IgD-negative memory B cell (primary cell): ENCODE results near the gene ABCC2. TPM values are rescaled to one million over a fixed set of nuclear protein-coding genes. Genes with fewer than 3 reads are reported as not detected.

ENCODE experiments used
- H3K27ac Mint-ChIP-seq, 3 donors: one replicate each; pipeline ENCODE4 v1.8.0; 2020 to 2022; ENCODE audit warnings: mild to moderate bottlenecking in 3 of 3, mixed read lengths in 3 of 3, moderate library complexity in 1 of 3
- H3K27me3 Mint-ChIP-seq: one replicate; pipeline ENCODE4 v1.8.0; 2021; ENCODE audit warnings: mixed read lengths
- H3K36me3 Mint-ChIP-seq: one replicate; pipeline ENCODE4 v1.8.0; 2020; ENCODE audit warnings: mild to moderate bottlenecking, mixed read lengths
- H3K4me1 Mint-ChIP-seq, 3 donors: one replicate each; pipeline ENCODE4 v1.8.0; 2020 to 2022; ENCODE audit warnings: mixed read lengths in 3 of 3, mild to moderate bottlenecking in 1 of 3
- H3K4me3 Mint-ChIP-seq, 4 donors: one replicate each; pipeline ENCODE4 v1.8.0; 2020 to 2022; ENCODE audit warnings: mild to moderate bottlenecking in 4 of 4, mixed read lengths in 4 of 4, moderate library complexity in 3 of 4
- H3K9me3 Mint-ChIP-seq, 3 donors: one replicate each; pipeline ENCODE4 v1.8.0; 2020 to 2021; ENCODE audit warnings: mixed read lengths in 3 of 3, mild to moderate bottlenecking in 1 of 3
- polyA plus RNA-seq: library from polyadenylated mRNA; unstranded; fragments of 300-500 nt; fragmentation: Illumina TruSeq; gene quantifications from one replicate; pipeline ENCODE4 v1.2.3, GENCODE V29; 2021

The ABCC2 gene
- polyA plus RNA-seq, 1 donor from 2014 or later = 0.33 TPM

DNA sequence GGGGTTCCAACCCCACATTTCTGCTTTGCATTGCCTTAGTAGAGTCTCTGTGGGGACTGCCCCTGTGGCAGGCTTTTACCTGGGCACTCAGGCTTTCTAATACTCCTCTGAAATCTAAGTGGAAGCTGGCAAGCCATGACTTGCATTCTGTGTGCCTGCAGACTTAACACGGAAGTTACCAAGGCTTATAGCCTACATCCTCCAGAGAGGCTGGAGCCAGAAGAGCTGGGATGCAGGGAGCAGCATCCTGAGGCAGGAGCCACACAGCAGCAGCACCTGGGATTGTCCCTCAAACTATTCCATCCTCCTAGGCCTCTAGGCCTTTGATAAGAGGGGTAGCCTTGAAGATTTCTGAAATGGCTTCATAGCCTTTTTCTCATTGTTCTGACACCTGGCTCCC is 22.1 kb upstream of the ABCC2 start:
- H3K27me3 Mint-ChIP-seq = no peaks in the 10 kb centered on the region
- peaks cover 26% of the 10 kb centered on the region for H3K36me3 Mint-ChIP-seq
- no peak overlapping the region for H3K4me3 Mint-ChIP-seq

DNA sequence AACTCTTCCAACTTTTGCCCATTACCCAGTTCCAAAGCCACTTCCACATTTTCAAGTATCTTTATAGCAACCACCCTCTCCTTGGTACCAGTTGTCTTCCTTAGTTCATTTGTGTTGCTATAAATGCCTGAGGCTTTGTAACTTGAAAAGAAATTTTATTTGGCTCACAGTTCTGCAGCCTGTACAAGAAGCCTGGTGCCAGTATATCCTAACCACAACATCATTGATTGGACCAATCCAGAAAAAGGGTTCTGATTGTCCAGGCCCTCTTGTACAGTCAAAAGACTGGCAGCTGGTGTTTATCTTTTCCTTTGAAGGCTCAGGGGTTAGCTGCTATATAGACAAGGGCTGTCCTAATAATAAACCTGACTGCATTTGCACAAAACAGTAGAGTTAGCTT is 21.1 kb upstream of the ABCC2 start:
- H3K27ac Mint-ChIP-seq = no peak overlapping the region
- H3K4me3 Mint-ChIP-seq = no peak overlapping the region
- peaks cover 2 to 4% (median 4%) of the 10 kb centered on the region in 3 donors for H3K9me3 Mint-ChIP-seq
- peaks cover 0 to 6% (median 0%) of the 10 kb centered on the region in 3 donors for H3K4me1 Mint-ChIP-seq
- H3K36me3 Mint-ChIP-seq = peaks cover 26% of the 10 kb centered on the region
- no peaks in the 10 kb centered on the region for H3K27me3 Mint-ChIP-seq

More for the DNA sequence above, 22.1 kb upstream of the ABCC2 start:
- Mint-ChIP-seq H3K27ac (no peak overlapping the region), H3K9me3 (peaks cover 2 to 4% (median 4%) of the 10 kb centered on the region in 3 donors), H3K4me1 (peaks cover 0 to 6% (median 0%) of the 10 kb centered on the region in 3 donors)

DNA sequence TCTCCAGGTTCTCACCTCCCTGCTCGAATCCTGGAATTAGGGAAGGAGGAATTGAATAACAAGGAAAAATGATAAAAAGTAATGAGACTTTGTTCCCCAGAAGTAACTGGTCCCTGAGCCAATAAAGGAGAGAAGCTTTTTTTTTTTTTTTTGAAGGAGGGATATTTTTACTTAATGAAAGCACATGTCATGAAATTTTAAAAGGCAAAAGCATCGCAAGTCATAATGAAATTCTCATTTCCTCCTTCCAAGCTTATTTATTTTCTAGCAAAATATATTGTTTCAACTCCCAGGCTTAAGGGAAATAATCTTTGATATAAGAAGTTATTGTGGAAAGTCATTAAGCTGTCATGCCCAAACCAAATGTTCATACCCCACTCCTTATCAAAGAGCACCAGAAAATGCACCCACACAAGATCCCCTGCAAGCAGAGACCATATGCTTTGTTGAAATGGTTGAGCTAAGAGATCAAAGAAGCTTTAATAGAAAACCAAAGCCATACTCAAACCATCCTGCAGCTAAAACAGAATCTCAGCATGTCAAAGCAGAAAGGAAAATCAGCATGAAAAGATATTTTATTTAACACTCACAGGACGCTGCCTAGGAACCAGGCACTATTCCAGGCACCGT is 16.7 kb upstream of the ABCC2 start:
- Mint-ChIP-seq H3K27me3 (no peaks in the 10 kb centered on the region), H3K36me3 (peaks cover 13% of the 10 kb centered on the region), H3K4me1 (peaks cover 0 to 6% (median 0%) of the 10 kb centered on the region in 3 donors), H3K4me3 (no peak overlapping the region), H3K27ac (no peak overlapping the region), H3K9me3 (peaks cover 2 to 6% (median 2%) of the 10 kb centered on the region in 3 donors)

DNA sequence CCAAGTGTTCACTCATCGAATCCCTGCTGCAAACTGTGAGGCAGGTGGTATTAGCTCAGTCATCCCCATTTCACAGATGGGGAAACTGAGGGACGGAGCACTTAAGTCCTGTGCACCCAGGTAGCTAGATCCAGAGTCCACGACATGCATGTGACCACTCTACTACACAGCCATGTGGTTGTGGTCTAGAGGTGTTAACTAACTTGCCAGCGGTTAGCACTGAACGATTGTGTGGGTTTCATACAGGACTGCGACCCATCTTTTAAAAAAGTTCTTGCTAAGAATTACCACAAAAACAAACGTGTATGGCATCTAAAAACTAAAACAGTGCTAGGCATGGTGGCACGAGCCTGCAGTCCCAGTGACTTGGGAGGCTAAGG is 16.1 kb upstream of the ABCC2 start:
- Mint-ChIP-seq H3K4me1 (peaks cover 0 to 6% (median 0%) of the 10 kb centered on the region in 3 donors), H3K4me3 (no peak overlapping the region), H3K9me3 (peaks cover 2 to 6% (median 2%) of the 10 kb centered on the region in 3 donors), H3K36me3 (peaks cover 8% of the 10 kb centered on the region), H3K27ac (no peak overlapping the region), H3K27me3 (no peaks in the 10 kb centered on the region)

DNA sequence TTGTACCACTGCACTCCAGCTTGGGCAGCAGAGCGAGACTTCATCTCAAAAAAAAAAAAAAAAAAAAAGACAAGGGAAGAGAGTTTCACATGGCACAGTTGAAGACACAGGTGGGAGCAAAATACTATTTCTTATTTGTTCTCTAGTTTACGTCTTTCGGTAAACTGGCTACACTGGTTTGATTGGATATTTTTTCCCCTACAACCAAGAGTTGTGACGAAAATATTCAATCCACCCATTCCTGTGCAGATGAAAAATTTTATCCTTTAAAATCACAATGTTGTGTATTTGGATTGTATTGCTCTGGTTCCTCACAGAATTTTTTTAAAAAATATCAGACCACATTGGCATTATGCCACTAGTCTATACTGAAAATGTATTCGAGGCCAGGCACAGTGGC is 14.5 kb upstream of the ABCC2 start:
- Mint-ChIP-seq H3K4me1 (peaks cover 0 to 3% (median 0%) of the 10 kb centered on the region in 3 donors), H3K27me3 (no peaks in the 10 kb centered on the region), H3K4me3 (no peak overlapping the region), H3K27ac (peak overlapping the region in 1 of 3 donors; percentile 53), H3K9me3 (peaks cover 2 to 6% (median 2%) of the 10 kb centered on the region in 3 donors), H3K36me3 (peaks cover 3% of the 10 kb centered on the region)

DNA sequence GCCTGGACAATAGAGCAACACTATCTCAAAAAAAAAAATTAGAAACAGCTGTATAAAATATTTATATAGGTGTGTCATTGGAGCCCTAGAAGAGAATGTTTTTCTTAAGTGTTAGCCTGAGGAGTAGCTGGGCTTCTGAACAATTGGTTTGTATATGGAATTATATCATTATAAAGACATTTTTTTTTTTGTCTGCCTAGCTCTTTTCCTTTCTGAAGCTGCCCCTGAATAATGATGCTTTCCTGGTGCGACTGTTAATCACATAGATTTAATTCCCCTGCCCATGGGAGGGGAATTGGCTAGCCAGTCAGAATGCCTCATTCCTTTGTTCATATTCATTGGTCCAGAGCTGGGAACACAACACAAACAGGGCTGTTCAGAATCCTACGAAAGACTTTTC is 13.9 kb upstream of the ABCC2 start:
- Mint-ChIP-seq H3K4me1 (peaks cover 0 to 3% (median 0%) of the 10 kb centered on the region in 3 donors), H3K36me3 (peaks cover 1% of the 10 kb centered on the region), H3K27ac (no peak overlapping the region), H3K4me3 (no peak overlapping the region), H3K9me3 (peaks cover 0 to 5% (median 1%) of the 10 kb centered on the region in 3 donors), H3K27me3 (no peaks in the 10 kb centered on the region)

DNA sequence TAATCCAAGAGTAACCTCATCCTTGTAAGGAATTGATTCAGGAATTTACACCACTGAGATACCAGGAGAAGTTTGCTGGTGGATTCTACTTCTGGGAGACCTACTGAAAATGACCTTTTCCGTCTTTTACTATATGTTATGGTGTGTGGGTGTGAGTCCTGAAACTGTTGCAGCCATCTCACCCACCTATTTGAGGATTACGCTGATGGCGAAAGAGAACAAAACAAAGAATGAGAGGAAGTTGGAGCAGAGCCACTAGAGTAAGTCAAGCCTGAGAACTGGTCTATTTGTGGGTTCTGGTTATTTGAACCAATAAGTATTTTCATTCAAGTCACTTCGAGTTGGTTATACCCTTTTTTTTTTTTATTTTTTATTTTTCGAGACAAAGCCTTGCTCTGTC is 12.7 kb upstream of the ABCC2 start:
- Mint-ChIP-seq H3K36me3 (peaks cover 1% of the 10 kb centered on the region), H3K4me3 (no peak overlapping the region), H3K4me1 (peaks cover 0 to 3% (median 0%) of the 10 kb centered on the region in 3 donors), H3K9me3 (peaks cover 0 to 2% (median 1%) of the 10 kb centered on the region in 3 donors), H3K27ac (no peak overlapping the region), H3K27me3 (no peaks in the 10 kb centered on the region)

DNA sequence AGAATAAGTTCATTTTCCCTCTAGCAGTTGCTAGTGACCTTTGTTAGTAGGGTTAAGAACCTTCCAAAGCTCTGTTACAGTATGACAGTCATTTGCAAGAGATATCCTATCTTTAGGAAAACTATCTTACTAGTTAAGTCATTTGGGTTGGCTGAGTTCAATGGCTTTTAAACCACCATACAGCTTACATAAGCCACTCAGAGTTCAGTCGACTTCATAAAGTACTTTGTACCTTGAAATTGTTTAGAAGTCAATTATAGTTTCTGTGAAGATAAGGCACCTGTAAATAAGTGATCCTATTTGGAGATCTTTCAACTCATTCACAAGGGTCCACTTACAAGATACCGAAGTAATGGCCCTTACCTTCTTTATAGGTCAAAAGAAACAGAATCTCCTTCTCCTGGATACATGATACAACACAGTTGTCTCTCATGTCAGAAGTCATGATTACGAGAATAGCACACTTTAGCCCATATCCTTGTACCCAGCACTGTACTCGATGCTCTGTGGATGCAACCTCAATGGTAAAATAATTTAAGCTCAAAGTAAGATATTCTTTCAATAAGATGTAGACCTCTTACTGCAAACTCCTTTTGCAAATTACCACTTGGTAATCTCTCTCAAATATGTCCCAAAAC is 11.9 kb upstream of the ABCC2 start:
- peaks cover 0 to 3% (median 0%) of the 10 kb centered on the region in 3 donors for H3K4me1 Mint-ChIP-seq
- no peak overlapping the region for H3K27ac Mint-ChIP-seq
- H3K36me3 Mint-ChIP-seq = peaks cover 1% of the 10 kb centered on the region
- no peaks in the 10 kb centered on the region for H3K27me3 Mint-ChIP-seq
- peaks cover 0 to 2% (median 1%) of the 10 kb centered on the region in 3 donors for H3K9me3 Mint-ChIP-seq
- no peak overlapping the region for H3K4me3 Mint-ChIP-seq

DNA sequence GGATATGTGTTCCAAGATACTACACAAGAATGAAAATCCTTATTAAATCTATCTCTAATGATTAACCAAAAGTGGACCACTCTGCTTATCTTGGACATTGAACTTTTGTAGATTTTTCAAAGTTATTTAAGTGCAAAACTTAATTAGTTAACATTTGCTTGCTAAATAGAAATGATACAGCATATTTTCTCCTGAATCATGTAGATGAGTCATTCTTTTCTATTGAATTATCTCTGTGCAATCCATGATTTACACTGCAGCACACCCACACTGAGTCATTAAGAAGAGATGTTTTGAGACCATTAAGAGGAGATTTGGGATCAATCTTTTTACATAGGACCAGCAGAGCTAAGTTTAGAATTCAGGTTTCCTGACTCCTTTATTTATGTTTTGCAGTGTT is 6.6 kb upstream of the ABCC2 start:
- peaks cover 2% of the 10 kb centered on the region for H3K27me3 Mint-ChIP-seq
- H3K4me1 Mint-ChIP-seq = peaks cover 19 to 25% (median 22%) of the 10 kb centered on the region in 3 donors
- peaks cover 2% of the 10 kb centered on the region for H3K36me3 Mint-ChIP-seq
- peak overlapping the region in 1 of 4 donors; percentile 2 for H3K4me3 Mint-ChIP-seq
- no peak overlapping the region for H3K27ac Mint-ChIP-seq
- H3K9me3 Mint-ChIP-seq = peaks cover 0 to 3% (median 0%) of the 10 kb centered on the region in 3 donors

DNA sequence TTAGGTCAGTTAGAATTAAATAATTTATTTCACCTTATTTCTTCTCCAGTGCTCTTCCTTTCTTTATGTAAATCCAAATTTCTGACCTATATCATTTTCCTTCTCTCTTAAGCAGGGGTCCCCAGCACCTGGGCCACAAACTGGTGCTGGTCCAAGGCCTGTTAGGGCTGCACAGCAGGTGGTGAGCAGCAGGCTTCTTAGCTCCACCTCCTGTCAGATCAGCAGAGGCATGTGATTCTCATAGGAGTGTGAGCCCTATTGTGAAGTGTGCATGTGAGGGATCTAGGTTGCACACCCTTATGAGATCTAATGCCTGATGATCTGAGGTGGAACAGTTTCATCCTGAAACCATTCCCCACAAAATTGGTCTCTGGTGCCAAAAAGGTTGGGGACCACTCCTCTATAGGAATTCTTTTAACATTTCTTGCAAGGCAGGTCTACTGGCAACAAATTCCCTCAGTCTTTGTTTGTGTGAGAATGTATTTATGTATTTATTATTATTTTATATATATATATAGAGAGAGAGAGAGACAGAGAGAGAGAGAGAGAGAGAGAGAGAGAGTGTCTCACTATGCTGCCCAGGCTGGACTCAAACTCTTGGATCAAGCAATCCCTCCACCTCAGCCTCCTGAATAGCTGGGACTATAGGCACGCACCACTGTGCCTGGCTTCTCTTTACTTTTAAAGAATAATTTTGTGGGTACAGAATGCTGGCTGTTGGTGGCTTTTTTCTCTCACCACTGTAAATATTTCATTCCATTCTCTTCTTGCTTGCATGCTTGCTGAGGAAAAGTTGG is 4.3 kb upstream of the ABCC2 start:
- Mint-ChIP-seq H3K9me3 (peaks cover 0 to 3% (median 0%) of the 10 kb centered on the region in 3 donors), H3K27ac (peak overlapping the region in 2 of 3 donors; percentile 76 to 80), H3K4me3 (peak overlapping the region; percentile 11 to 88 (median 45)), H3K27me3 (peaks cover 2% of the 10 kb centered on the region), H3K4me1 (peaks cover 19 to 25% (median 22%) of the 10 kb centered on the region in 3 donors), H3K36me3 (peaks cover 2% of the 10 kb centered on the region)

DNA sequence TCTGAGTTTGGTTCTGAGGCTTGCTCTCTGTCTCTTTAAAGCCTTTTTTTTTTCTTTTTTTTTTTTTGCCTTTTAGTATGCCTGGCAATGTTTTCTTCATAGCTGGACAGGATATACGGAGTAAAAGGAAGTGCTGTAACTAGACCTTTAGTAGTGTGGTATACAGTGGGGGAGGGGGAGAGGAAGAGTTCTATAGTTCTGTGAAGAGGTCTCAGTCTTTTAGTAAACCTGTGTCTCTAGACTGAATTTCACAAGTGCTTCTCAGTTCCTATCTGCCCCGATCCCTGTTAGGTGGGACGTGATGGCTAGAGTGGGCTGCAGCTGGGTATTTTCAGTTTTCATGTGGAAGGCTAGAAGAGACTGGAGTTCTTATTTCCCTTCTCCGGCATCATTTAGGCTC is 3.1 kb upstream of the ABCC2 start:
- Mint-ChIP-seq H3K4me3 (no peak overlapping the region), H3K27me3 (peaks cover 2% of the 10 kb centered on the region), H3K27ac (no peak overlapping the region), H3K9me3 (peaks cover 0 to 3% (median 0%) of the 10 kb centered on the region in 3 donors), H3K4me1 (peaks cover 19 to 25% (median 22%) of the 10 kb centered on the region in 3 donors), H3K36me3 (peaks cover 2% of the 10 kb centered on the region)

DNA sequence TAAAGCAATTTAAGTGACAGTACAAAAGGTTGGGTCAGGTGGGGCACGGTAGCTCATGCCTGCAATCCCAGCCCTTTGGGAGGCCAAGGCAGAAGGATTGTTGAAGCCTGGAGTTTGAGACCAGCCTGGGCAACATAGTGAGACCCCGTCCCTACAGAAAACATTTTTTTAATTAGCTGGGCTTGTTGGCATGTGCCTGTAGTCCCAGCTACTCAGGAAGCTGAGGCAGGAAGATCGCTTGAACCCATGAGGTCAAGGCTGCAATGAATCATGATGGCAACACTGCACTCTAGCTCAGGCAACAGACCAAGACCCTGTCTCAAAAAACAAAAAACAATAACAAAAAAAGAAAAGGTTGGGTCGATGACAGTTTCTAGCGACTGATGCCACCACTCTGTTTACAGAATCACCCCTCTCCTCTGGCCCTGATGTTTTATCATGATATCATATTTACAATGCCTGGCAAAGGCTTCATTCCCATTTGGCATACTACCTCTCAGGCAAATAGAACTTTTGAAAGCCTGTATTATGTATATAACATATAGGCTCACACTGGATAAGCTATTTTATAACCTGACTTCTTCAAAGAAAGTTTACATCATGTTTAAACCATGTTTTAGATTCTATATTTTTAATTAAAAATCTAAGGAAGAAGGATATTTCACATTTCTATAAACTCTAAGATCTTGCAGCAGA is 558 bp upstream of the ABCC2 start:
- peaks cover 4% of the 10 kb centered on the region for H3K36me3 Mint-ChIP-seq
- H3K4me1 Mint-ChIP-seq = peaks cover 15 to 21% (median 19%) of the 10 kb centered on the region in 3 donors
- H3K27me3 Mint-ChIP-seq = peaks cover 2% of the 10 kb centered on the region
- no peak overlapping the region for H3K4me3 Mint-ChIP-seq
- H3K27ac Mint-ChIP-seq = no peak overlapping the region
- H3K9me3 Mint-ChIP-seq = peaks cover 0 to 3% (median 0%) of the 10 kb centered on the region in 3 donors

DNA sequence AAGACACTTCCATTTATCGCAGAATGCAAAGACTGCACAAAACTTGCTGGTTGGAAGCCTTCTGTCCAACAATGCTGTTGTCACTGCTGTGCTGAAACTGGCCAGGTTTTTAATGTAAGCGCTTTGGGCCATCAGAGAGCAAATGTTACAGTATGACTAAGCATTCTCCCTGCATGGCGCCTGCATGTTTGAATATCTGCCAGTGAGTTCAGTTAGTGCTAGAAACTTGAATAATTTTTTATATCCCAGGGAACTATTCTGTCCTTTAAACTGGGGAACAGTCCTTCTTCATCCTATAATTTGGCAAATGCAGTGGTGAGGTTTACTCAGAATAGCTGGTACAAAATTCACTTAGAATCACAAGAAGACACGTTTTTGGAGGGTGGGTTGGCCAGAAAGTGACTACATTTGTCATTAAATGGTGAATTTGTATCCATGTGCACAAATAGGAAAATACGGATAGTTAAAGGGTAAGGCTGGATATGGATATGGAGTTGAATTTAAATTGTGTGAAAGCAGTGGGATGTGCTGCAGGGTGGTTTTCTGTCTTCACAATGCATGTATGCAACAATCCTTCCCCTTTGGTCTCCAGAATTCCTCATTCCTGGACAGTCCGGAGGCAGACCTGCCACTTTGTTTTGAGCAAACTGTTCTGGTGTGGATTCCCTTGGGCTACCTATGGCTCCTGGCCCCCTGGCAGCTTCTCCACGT is 1.7 kb downstream of the ABCC2 start:
- no peaks in the 10 kb centered on the region for H3K27me3 Mint-ChIP-seq
- no peak overlapping the region for H3K27ac Mint-ChIP-seq
- H3K4me3 Mint-ChIP-seq = no peak overlapping the region
- H3K4me1 Mint-ChIP-seq = peaks cover 1 to 4% (median 2%) of the 10 kb centered on the region in 3 donors
- peaks cover 5% of the 10 kb centered on the region for H3K36me3 Mint-ChIP-seq
- no peaks in the 10 kb centered on the region for H3K9me3 Mint-ChIP-seq
